Measurements from ENCODE around the gene H2AZ1.

H2AZ1 gene

DNA sequence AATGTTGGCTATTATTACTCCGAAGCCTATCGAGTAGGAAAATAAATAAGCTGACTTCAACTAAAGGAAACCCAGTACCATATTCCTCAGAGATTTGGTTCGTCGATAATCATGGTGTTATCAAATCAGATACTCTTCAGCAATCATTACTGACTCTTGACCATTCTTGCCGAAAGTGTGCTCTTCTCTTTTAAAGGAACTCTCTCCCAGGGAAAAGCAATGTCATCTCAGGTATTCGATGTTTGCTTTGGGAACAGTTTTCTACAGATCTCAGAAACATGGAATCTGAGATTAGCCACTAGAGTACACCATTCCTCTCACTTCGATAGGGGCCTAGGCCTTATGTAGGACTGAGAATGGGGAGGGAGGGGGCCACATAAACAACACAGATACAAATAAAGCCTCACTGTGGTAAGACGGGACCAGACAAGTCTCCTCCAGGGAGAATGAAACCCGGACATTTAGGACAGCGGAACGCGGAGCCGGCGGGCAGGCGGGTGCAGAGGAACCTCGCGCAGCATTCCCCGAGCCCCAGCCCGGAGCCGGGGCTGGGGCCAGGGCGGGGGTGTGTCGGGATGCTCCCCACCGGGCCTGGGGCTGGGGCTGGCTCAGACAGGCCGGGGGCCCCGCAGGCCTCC is 4.2 kb downstream of the H2AZ1 start:
- no peak for DNase-seq

DNA sequence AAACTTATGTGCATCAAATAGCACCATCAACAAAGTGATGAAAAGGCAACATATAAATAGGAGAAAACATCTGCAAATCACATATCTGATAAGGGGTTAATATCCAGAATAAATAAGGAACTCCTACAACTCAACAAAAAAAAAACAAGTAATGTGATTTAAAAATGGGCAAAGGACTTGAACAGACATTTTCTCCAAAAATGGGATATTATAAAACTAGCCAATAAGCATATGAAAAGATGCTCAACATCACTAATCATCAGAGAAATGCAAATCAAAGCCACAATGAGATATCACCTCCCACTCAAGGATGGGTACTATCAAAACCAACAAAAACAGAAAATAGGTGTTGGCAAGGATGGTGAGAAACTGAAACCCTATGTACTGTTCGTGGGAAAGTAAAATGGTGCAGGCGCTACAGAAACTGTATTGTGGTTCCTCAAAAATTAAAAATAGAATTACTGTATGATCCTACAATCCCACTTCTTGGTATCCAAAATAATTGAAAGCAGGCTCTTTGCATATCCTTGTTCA is 6.1 kb downstream of the H2AZ1 start:
- no peak for DNase-seq

DNA sequence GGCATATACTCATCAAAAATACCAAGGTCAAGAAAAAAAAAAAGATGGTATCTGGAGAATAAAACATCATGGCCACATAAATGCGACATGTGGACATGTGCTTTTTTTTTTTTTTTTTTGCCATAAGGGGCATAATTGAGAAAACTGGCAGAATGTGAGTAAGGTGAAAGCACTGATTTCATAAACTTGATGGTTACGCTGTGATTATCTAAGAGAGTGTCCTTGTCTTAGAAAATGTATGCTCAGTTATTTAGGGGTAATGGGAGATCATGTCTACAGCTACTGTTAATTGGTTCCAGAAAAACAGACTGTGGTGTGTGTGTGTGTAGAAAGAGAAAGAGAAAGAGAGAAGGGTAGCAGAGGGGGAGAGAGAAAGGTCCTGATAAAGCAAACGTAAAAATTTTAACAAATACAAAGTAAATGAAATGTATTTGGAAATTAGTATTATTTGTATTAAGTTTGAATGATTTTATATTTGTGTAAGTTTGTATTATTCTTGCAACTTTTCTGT is 11.8 kb downstream of the H2AZ1 start:
- no peak for DNase-seq

DNA sequence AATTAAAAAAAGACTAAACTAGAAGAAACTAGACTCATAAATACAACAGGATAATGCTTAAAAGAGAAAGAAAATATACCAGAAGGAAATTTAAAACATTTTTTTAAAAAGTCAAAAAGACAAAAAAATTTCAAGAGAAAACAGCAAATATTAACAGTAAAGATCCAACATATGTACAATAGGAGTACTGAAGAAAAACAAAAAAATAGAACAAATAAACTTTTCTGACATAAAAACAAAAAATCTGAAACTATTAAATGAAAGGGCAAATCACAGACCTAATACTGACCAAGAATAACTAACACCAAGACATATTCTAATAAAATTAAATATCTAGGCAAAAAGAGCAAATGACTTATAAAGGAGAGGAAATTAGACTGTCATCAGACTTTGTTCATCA is 15.2 kb downstream of the H2AZ1 start:
- DNase-seq: no peak

DNA sequence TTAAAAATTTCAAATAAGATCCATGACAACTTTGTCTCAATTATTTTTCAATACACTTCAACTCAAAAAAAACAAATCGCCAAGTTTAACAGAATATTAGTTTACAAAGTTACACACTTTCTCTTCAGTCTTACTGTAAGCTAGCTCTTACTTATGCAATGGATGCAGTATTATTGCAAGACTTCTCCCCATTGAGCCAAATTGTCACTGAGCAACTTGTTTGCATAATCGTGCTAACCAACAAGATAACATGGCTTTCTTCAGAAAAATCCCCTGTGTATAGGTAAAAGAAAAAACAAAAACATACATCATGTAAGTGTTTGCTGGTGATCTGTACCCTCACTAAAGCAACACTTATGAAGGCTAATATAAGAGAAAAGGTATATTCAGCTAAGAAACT is 22.5 kb downstream of the H2AZ1 start:
- no peak for DNase-seq

DNA sequence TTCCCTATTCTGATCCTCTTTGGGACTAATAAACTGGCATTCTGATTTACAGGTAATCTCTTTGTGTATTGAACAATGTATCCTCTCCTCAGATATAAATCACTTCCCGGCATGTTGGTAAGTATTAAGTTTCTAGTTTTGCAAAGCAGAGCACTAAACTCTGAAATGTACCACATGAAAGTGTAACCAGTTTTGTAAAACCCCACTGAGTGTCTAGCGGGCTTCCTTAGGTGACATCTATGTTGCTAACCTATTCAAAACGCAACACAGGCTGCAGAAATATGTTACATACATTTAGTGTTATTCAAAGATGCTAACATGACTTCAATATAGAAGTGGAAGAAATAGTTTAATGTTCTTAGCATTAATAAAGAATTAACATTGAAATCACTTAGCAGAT is 28.9 kb downstream of the H2AZ1 start:
- no peak for DNase-seq

DNA sequence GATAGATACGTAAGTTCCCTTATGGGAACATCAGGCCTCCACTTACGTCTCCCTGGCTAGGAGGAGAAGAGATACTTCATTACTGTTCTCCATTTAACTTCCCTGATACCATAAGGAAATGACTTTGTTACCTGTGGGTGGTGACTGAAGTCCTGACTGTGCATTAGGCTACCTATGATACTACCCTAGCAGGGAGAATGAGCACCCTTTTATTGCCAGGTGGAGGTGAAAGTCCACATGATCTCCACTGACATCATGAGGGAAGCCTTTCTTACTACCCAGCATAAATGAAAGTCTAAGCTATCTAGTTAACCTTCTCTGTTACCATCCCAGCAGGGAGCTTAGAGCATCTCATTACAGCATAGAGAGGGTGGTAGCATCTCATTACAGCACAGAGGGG is 31.4 kb downstream of the H2AZ1 start:
- no peak for DNase-seq

DNA sequence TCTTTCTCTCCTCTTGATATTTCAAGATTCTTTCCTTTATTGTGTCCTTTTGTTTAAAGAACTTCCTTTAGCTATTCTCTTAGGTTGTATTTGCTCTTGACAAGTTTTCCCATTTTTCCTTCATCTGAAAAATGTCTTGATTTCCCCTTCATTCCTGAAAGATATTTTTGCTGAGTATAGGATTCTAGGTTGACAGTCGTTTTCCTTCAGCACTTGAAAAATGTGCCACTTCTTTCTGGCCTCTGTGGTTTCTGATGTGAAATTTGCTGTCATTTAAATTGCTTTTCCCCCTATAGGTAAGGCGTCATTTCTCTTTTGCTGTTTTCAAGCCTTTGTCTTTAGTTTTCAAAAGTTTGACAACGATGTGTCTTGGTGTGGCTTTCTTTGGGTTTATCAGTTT is 32.5 kb downstream of the H2AZ1 start:
- DNase-seq: no peak

DNA sequence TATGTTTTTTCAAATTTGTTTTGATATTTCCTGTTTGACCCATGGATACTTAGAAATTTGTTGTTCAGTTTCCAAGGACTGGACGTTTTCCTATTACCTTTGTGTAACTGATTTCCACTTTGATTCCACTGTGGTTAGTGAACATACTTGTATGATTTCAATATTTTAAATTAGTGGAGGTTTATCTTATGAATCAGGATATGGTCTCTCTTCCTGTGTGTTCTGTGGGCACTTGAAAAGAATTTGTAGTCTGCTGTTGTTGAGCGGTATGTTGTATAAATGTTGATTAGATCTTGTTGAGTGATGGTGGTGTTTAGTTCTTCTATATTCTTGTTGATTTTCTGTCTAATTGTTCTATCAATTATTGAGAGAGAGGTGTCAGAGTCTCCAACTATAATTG is 34.6 kb downstream of the H2AZ1 start:
- DNase-seq: no peak
